Heart left ventricle (tissue), 16 donors: ENCODE data around the gene FKBP2. TPM values are rescaled to one million over a fixed set of nuclear protein-coding genes. Genes with fewer than 3 reads are reported as not detected.

Source experiments
- ATAC-seq, 4 donors: fragments of 200-7000 bp; cut with Tn5 transposase; one replicate each; pipeline ENCODE4 v1.9.1; 2020 to 2022; ENCODE audit warnings: moderate library complexity in 4 of 4, mild to moderate bottlenecking in 3 of 4, moderate number of reproducible peaks in 1 of 4
- DNase-seq, 5 donors: peaks; one replicate each; pipeline ENCODE4 v3.0.0-alpha.2; 2020
- H3K27ac ChIP-seq, 12 donors: fragments of 200-600 bp; sonication (generic) in 4 of 12; one replicate each; pipeline versions ENCODE4 v1.5.0 to v1.8.0; 2016 to 2022; ENCODE audit warnings: mild to moderate bottlenecking in 2 of 12
- H3K27me3 ChIP-seq, 9 donors: fragments of 200-600 bp; sonication (generic) in 2 of 9; one replicate each; pipeline versions ENCODE4 v1.5.1 to v1.8.0; 2016 to 2022; ENCODE audit warnings: mild to moderate bottlenecking in 3 of 9
- H3K36me3 ChIP-seq, 9 donors: fragments of 200-600 bp; sonication (generic) in 2 of 9; one replicate each; pipeline versions ENCODE4 v1.5.0 to v1.8.0; 2018 to 2022; ENCODE audit warnings: mild to moderate bottlenecking in 2 of 9
- H3K4me1 ChIP-seq, 12 donors: fragments of 200-600 bp; sonication (generic) in 4 of 12; one replicate each; pipeline versions ENCODE4 v1.5.0 to v1.8.0; 2016 to 2022; ENCODE audit warnings: mild to moderate bottlenecking in 3 of 12
- H3K4me3 ChIP-seq, 12 donors: fragments of 200-600 bp; sonication (generic) in 4 of 12; one replicate each; pipeline versions ENCODE4 v1.5.0 to v1.8.0; 2017 to 2022; ENCODE audit warnings: mild to moderate bottlenecking in 9 of 12, moderate library complexity in 4 of 12
- H3K9me3 ChIP-seq, 12 donors: fragments of 200-600 bp; sonication (generic) in 4 of 12; one replicate each; pipeline versions ENCODE4 v1.5.0 to v1.8.0; 2016 to 2022; ENCODE audit warnings: mild to moderate bottlenecking in 1 of 12
- POLR2A ChIP-seq, 2 donors: fragments of 450-650 bp; IDR thresholded peaks; one replicate each; pipeline ENCODE4 v1.6.1; 2017; ENCODE audit warnings: antibody characterized with exemption in 2 of 2, mild to moderate bottlenecking in 2 of 2, moderate library complexity in 2 of 2
- WGBS, 4 donors: extraction: QIAGEN DNeasy Blood & Tissue Kit in 2 of 4; methylation state at CpG; one replicate each; pipeline versions ENCODE4 v1.1.5 to v1.1.7; 2013 to 2018; 5-methylcytosine and 5-hydroxymethylcytosine counted together
- intact Hi-C, 10 donors: fragments of 100-400 bp; cut with DNase I; formaldehyde crosslinking; loops; one replicate each; pipeline versions ENCODE4 v1.11.1 to v1.14.2; 2022
- polyA plus RNA-seq, 2 donors: library from polyadenylated mRNA; stranded (reverse); fragments of 200-250 nt; gene quantifications; one replicate each; pipeline ENCODE4 v1.2.3, GENCODE V29; 2013
- total RNA-seq, 9 donors: library from RNA; depleted of rRNA in 2 of 9; stranded (reverse); fragments of >200 nt in 2 of 9; fragmentation: NEBNext Ultra II Directional in 3 of 9; extraction: Animal tissue kit (Norgen Biotek cat#: 25700) in 3 of 9; gene quantifications; one replicate each; pipeline versions ENCODE4 v1.1.0 to v1.2.4, GENCODE V29; 2016 to 2023
- TF ChIP-seq, protein P1 (sequence below), 12 donors: fragments of 200-600 bp; sonication (generic) in 4 of 12; IDR thresholded peaks; one replicate each; pipeline versions ENCODE4 v1.5.0 to v1.8.0; 2018 to 2022; ENCODE audit warnings: antibody characterized with exemption in 12 of 12, mild to moderate bottlenecking in 5 of 12
- donor health status: ischemic (EF 13 %, LVEDD 7.1; RV severe dilation, severe dysfunction).
- donor health status: healthy with polysubstance abuse.
- donor health status: DM: no; HTN: yes; CAD: no.
- donor health status: DM: no; HTN: no; CAD: no.
- donor health status: ischemic (EF 25% LVEDD 6.9; RV normal size, moderate dysfunction).
- donor health status: ischemic (EF 25% LVEDD 5.7; RV mildly dilated, moderate dysfunction).
- donor health status: healthy.
- donor health status: DM: yes; HTN: yes; CAD: no.
- donor health status: ischemic (EF 35%, LVEDD 5.7; RV mildly dilated, moderate dysfunction).
- donor health status: nonischemic (EF 11% LVEDD 7.7; RV severe dilation, severe dysfunction).
- donor health status: DM: yes; HTN: yes; CAD: no.
- donor health status: PGD.
- donor health status: ischemic (EF 29% LVEDD 5.4; RV normal size, mild dysfunction).
- donor health status: nonischemic (EF 23%, LVEDD 6.1; RV moderate dilation, normal function).

Gene FKBP2
- total and polyA plus RNA-seq, 11 donors: 35.0 to 250 (median 52.9) TPM

DNA sequence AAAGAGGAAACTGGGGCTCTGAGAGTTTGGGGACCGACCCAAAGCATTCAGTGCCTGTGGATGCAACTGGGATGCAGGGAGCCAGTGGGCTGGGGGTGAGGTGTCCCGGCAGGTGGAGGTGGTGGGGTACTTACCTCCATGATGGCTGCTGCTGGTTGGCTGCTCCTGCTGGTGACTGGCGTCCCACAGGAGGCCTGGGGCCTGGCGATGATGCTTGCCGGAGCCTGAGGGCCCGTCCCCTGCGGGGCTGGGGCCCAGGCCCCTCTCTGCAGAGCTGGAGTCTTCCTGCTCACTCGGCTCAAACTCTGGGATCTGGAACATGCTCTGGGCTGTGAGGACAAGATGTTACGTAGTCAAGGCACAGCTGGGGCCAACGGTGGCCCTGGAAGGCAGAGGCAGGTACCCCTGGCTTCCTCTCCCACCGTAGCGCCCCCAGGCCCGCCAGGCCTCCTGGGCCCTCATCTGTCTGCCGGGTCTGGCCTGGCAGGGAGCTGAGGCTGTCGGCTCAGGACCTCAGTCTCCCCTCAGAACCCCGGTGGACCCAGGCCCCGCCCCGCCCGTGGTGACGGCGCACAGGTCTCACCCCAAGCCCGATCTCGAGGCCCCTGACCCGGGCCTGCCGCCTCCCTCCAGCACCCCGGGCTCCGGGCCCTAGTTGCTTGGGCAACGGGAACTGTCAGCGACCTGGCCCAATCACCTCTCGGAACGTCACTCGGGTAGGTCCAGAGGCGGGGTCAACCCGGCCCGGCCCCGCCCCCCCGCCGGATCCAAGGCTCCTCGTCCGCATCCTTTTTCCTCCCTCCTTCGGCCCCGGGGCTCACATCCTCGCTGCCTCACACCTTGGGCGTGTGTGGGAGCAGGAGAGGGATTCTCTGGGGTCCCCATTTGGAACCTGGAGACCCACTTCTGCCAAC is 43.4 kb downstream of the FKBP2 start, which contains the start of gene BAD:
TSS of gene BAD (minus strand) at position 618 of the 914 bp plus-strand sequence. CDS start at position 321, 297 bp downstream.
- ATAC-seq (peak; percentile 92 to 97 (median 93)), DNase-seq (peak; percentile 96 to 97 (median 96))
- peak within 1 kb of the TSS; percentile 94 to 99 (median 98) for H3K27ac ChIP-seq
- H3K4me1 ChIP-seq: peaks cover 4 to 47% (median 24%) of the 10 kb centered on the region in 12 donors
- intact Hi-C loops: loop anchor here in 1 of 10 donors (1.0 kb wide), 1 partner anchor 43 kb away; the partner anchor contains the start of gene FKBP2
- H3K4me3 ChIP-seq: peak within 1 kb of the TSS; percentile 40 to 96 (median 78)
- no peaks in the 10 kb centered on the region for H3K9me3 ChIP-seq
- H3K27me3 ChIP-seq: no peaks in the 10 kb centered on the region
- TF ChIP-seq POLR2A (IDR thresholded peaks at IDR 0.05): peak in 1 of 2 donors; percentile 72
- TF ChIP-seq, protein P1, sequence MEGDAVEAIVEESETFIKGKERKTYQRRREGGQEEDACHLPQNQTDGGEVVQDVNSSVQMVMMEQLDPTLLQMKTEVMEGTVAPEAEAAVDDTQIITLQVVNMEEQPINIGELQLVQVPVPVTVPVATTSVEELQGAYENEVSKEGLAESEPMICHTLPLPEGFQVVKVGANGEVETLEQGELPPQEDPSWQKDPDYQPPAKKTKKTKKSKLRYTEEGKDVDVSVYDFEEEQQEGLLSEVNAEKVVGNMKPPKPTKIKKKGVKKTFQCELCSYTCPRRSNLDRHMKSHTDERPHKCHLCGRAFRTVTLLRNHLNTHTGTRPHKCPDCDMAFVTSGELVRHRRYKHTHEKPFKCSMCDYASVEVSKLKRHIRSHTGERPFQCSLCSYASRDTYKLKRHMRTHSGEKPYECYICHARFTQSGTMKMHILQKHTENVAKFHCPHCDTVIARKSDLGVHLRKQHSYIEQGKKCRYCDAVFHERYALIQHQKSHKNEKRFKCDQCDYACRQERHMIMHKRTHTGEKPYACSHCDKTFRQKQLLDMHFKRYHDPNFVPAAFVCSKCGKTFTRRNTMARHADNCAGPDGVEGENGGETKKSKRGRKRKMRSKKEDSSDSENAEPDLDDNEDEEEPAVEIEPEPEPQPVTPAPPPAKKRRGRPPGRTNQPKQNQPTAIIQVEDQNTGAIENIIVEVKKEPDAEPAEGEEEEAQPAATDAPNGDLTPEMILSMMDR (IDR thresholded peaks at IDR 0.05): no peak
- peaks cover 0 to 19% (median 2%) of the 10 kb centered on the region in 9 donors for H3K36me3 ChIP-seq
- WGBS, 4 donors: 3 to 9% (median 4%) methylated on average over 10 to 44 of the region's 44 CpGs

DNA sequence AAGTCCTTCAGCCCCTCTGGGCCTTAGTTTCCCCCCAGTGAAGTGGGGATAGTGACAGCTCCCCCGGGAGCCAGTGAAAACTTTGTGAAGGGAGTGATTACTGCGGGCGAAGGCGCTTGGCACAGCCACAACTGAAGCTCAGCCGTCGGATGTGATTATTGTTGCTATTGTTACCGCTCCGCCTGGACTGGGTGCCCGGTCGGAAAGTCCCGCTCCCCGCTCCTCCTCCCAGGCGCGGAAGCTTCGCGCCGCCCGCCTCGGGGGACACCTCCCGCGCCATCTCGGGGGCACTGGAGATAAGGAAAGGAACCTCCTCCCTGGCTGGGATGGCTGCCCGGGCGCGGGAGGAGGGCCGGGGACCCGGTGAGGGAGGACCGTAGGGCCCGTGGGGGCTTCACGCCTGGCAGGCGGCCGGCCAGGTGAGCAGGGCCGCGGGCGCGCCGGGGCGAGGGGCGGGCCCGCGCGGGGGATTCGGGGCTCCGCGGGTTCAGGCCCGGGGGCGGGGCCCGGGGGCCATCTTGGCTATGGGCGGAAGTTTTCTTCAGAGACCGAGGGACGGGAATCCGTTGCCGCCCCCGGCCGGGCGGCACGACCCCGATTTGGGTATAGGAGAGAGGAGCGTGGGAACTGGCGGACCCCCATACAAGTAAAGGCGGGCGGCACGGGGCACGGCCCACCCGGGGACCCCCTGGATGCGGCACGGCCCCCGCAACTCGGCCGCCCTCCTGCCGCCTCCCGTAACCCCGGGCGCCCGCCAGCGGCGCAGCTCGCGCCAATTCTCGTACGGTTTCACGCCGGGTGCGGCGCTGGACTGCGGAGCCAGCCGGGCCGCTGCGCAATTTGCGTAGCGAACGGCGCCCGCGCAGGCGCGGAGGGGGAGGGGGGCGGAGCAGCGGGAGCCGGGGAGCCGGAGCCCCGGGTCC is 44.3 kb downstream of the FKBP2 start, which contains the start of gene GPR137:
TSS of gene GPR137 (plus strand) at position 887 of the 923 bp plus-strand sequence. CDS start 677 bp downstream, outside the sequence.
- DNase-seq: peak; percentile 89 to 93 (median 90)

DNA sequence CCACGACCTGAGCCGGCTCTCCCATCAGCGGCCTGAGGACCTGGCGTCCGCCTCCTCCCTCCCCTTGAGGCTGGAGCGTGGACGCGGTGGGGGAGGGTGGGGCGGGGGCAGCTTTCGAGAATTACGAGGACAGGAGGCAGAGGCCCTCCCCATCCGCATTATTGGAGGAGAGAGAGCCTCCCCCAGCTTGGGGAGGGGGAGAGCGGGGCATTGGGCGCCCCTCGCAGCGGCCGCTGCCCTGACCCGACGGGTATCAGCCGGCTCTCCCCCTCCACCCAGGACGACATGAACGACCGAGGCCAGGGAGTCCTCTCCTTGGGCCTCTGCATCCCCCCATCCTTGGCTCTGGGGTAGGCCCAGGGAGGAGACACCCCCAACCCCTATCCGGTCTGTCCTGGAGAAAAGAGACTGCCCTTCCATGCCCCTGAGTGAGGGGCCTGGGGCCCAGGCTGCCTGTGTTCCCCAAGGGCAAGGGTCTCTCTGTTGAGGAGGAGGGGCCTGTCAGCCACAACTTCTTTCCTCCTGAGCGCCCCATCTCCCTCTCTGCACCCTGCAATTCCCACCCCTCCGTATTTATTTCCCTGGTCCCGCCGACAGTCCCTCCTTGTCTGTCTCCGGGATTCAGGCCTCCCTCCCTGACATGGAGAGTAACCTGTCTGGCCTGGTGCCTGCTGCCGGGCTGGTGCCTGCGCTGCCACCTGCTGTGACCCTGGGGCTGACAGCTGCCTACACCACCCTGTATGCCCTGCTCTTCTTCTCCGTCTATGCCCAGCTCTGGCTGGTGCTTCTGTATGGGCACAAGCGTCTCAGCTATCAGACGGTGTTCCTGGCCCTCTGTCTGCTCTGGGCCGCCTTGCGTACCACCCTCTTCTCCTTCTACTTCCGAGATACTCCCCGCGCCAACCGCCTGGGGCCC is 45.2 kb downstream of the FKBP2 start:
- DNase-seq (no peak), ATAC-seq (peak in 1 of 4 donors; percentile 1)
- Histone ChIP-seq H3K27ac (peak overlapping the region; percentile 94 to 99 (median 98)), H3K36me3 (peaks cover 0 to 14% (median 0%) of the 10 kb centered on the region in 9 donors), H3K27me3 (peaks cover 2 to 11% (median 7%) of the 10 kb centered on the region in 9 donors), H3K4me3 (peak overlapping the region; percentile 40 to 96 (median 78)), H3K4me1 (peaks cover 4 to 46% (median 23%) of the 10 kb centered on the region in 12 donors), H3K9me3 (no peaks in the 10 kb centered on the region)
- intact Hi-C loops: loop anchor here in 4 of 10 donors (1.0 kb wide), 3 partner anchors 15 to 18 kb away; no protein-coding TSS in a partner anchor
- TF ChIP-seq, protein P1 (IDR thresholded peaks at IDR 0.05): no peak
- no peak for TF ChIP-seq POLR2A (IDR thresholded peaks at IDR 0.05)
- WGBS, 4 donors: 27 to 61% (median 29%) methylated on average over 17 to 40 of the region's 40 CpGs

More for the DNA sequence above, 44.3 kb downstream of the FKBP2 start, which contains the start of gene GPR137:
- Histone ChIP-seq H3K4me3 (peak within 1 kb of the TSS; percentile 40 to 96 (median 78)), H3K27ac (peak within 1 kb of the TSS; percentile 94 to 99 (median 98)), H3K9me3 (no peaks in the 10 kb centered on the region), H3K4me1 (peaks cover 4 to 47% (median 24%) of the 10 kb centered on the region in 12 donors), H3K36me3 (peaks cover 0 to 19% (median 2%) of the 10 kb centered on the region in 9 donors), H3K27me3 (peaks cover 0 to 2% (median 0%) of the 10 kb centered on the region in 9 donors)
- intact Hi-C loops: loop anchor here in 4 of 10 donors (1.0 kb wide), 4 partner anchors 14 to 44 kb away; partner anchors contain the start of gene FKBP2 (in 1 of the 4)
- peak; percentile 22 to 82 (median 68) for ATAC-seq
- TF ChIP-seq, protein P1 (IDR thresholded peaks at IDR 0.05): no peak
- peak in 1 of 2 donors; percentile 52 for TF ChIP-seq POLR2A (IDR thresholded peaks at IDR 0.05)
- 0 to 3% (median 1%) methylated on average over 18 to 102 of the region's 102 CpGs for WGBS, 4 donors
